Lower leg skin (tissue), 4 donors: ENCODE results near the gene AKR1C1. TPM values are rescaled to one million over a fixed set of nuclear protein-coding genes. Genes with fewer than 3 reads are reported as not detected.
"Not testable (repeated sequence)": the region's sequence is repeated elsewhere in the genome, so short reads cannot be mapped to it uniquely, and the experiment has no call there.

Experiments used
- DNase-seq, 2 donors: peaks; one replicate each; pipeline ENCODE4 v3.0.0-alpha.2; 2019; ENCODE audit warnings: low spot score in 2 of 2
- H3K4me3 ChIP-seq: fragments of 200-600 bp; sonication (generic); 2 replicates; pipeline ENCODE4 v1.5.1; 2017; ENCODE audit warnings: mild to moderate bottlenecking, low read depth; ENCODE audit not compliant: poor library complexity, severe bottlenecking
- CTCF ChIP-seq, 3 donors: fragments of 450-650 bp; IDR thresholded peaks; one replicate each; pipeline ENCODE4 v1.5.1; 2016; ENCODE audit warnings: antibody characterized with exemption in 3 of 3, mild to moderate bottlenecking in 3 of 3, moderate library complexity in 2 of 3
- POLR2A ChIP-seq, 2 donors: fragments of 450-650 bp; IDR thresholded peaks; one replicate each; pipeline ENCODE4 v1.6.1; 2016 to 2017; ENCODE audit warnings: antibody characterized with exemption in 2 of 2, mild to moderate bottlenecking in 1 of 2, moderate library complexity in 1 of 2
- WGBS, 2 donors: methylation state at CpG; one replicate each; pipeline ENCODE4 v1.1.5; 2018; 5-methylcytosine and 5-hydroxymethylcytosine counted together
- intact Hi-C: fragments of 100-400 bp; cut with DNase I; formaldehyde crosslinking; loops from one replicate; pipeline ENCODE4 v1.15.0; 2023; ENCODE audit warnings: low total_unique reads
- total RNA-seq, 4 donors: library from RNA; depleted of rRNA; stranded (reverse); fragments of >200 nt; gene quantifications; one replicate each; pipeline ENCODE4 v1.1.0, GENCODE V29; 2016

The AKR1C1 gene
- total RNA-seq, 4 donors from 2014 or later: 16.3 to 44.4 (median 31.3) TPM

- no peak for TF ChIP-seq CTCF (IDR thresholded peaks at IDR 0.05)
- no peak for TF ChIP-seq POLR2A (IDR thresholded peaks at IDR 0.05)
- no peak for DNase-seq
- WGBS, 2 donors: 93 to 98% methylated on average over 5 of the region's 5 CpGs
- H3K4me3 ChIP-seq: no peak overlapping the region
- intact Hi-C loops: no loop called here
These were observed 20.5 kb downstream of the AKR1C1 start for GRCh38 chr10:4983615-4984216.

GRCh38 chr10:4984223-4984622 lies 21.0 kb downstream of the AKR1C1 start:
- intact Hi-C loops: no loop called here
- 95 to 99% methylated on average over 10 of the region's 10 CpGs for WGBS, 2 donors
- H3K4me3 ChIP-seq: no peak overlapping the region
- no peak for DNase-seq
- no peak for TF ChIP-seq CTCF (IDR thresholded peaks at IDR 0.05)
- no peak for TF ChIP-seq POLR2A (IDR thresholded peaks at IDR 0.05)

GRCh38 chr10:4984971-4985594 lies 21.9 kb downstream of the AKR1C1 start:
- DNase-seq: no peak
- no peak overlapping the region for H3K4me3 ChIP-seq
- TF ChIP-seq CTCF (IDR thresholded peaks at IDR 0.05): no peak
- TF ChIP-seq POLR2A (IDR thresholded peaks at IDR 0.05): no peak
- intact Hi-C loops: no loop called here
- WGBS, 2 donors: 52 to 55% methylated on average over 7 of the region's 7 CpGs

- 94 to 96% methylated on average over 6 of the region's 6 CpGs for WGBS, 2 donors
- H3K4me3 ChIP-seq, DNase-seq, intact Hi-C loops: not testable (repeated sequence)
These were observed 24.9 kb downstream of the AKR1C1 start for GRCh38 chr10:4988000-4988641.

GRCh38 chr10:4990217-4990616 lies 27.0 kb downstream of the AKR1C1 start:
- 96% methylated on average over 2 of the region's 2 CpGs for WGBS, 2 donors
- intact Hi-C loops: no loop called here
- H3K4me3 ChIP-seq: no peak overlapping the region
- no peak for DNase-seq
- TF ChIP-seq CTCF (IDR thresholded peaks at IDR 0.05): no peak
- TF ChIP-seq POLR2A (IDR thresholded peaks at IDR 0.05): no peak

GRCh38 chr10:4991463-4991862 lies 28.2 kb downstream of the AKR1C1 start:
- H3K4me3 ChIP-seq, DNase-seq, intact Hi-C loops: not testable (repeated sequence)
- WGBS, 2 donors: 84 to 98% methylated on average over 2 to 3 of the region's 6 CpGs

- intact Hi-C loops, DNase-seq, H3K4me3 ChIP-seq: not testable (repeated sequence)
- 90% methylated on average over 10 of the region's 10 CpGs for WGBS, 2 donors
These were observed 29.3 kb downstream of the AKR1C1 start for GRCh38 chr10:4992564-4992963.

- DNase-seq, H3K4me3 ChIP-seq, intact Hi-C loops: not testable (repeated sequence)
These were observed 31.0 kb downstream of the AKR1C1 start for GRCh38 chr10:4994260-4994659.
